ENCODE results near the gene ANKRD65.
"Not testable (repeated sequence)": the region's sequence is repeated elsewhere in the genome, so short reads cannot be mapped to it uniquely, and the experiment has no call there.

Gene ANKRD65

GRCh38 chr1:1397839-1398523, 23.1 kb downstream of the ANKRD65 start:
- DNase-seq (ENCODE audit: low read depth in 1 of 2, low spot score in 1 of 2): no peak

GRCh38 chr1:1395166-1395565, 25.9 kb downstream of the ANKRD65 start:
- DNase-seq (ENCODE audit: low read depth in 1 of 2, low spot score in 1 of 2): no peak

GRCh38 chr1:1394116-1394515, 27.0 kb downstream of the ANKRD65 start:
- no peak for DNase-seq (ENCODE audit: low read depth in 1 of 2, low spot score in 1 of 2)

- DNase-seq (ENCODE audit: low read depth in 1 of 2, low spot score in 1 of 2): no peak
These were observed 27.6 kb downstream of the ANKRD65 start for GRCh38 chr1:1393428-1393827.

GRCh38 chr1:1393014-1393413, 28.1 kb downstream of the ANKRD65 start:
- no peak for DNase-seq (ENCODE audit: low read depth in 1 of 2, low spot score in 1 of 2)

GRCh38 chr1:1391225-1391624, 29.9 kb downstream of the ANKRD65 start:
- DNase-seq (ENCODE audit: low read depth in 1 of 2, low spot score in 1 of 2): no peak

- DNase-seq (ENCODE audit: low read depth in 1 of 2, low spot score in 1 of 2): no peak
These were observed 30.4 kb downstream of the ANKRD65 start for GRCh38 chr1:1390675-1391074.

- no peak for DNase-seq (ENCODE audit: low read depth in 1 of 2, low spot score in 1 of 2)
These were observed 33.0 kb downstream of the ANKRD65 start for GRCh38 chr1:1388078-1388472.

- DNase-seq (ENCODE audit: low read depth in 1 of 2, low spot score in 1 of 2): no peak
These were observed 33.7 kb downstream of the ANKRD65 start for GRCh38 chr1:1387098-1388077.

GRCh38 chr1:1385931-1386330, 35.1 kb downstream of the ANKRD65 start:
- no peak for DNase-seq (ENCODE audit: low read depth in 1 of 2, low spot score in 1 of 2)

GRCh38 chr1:1385339-1385738, 35.7 kb downstream of the ANKRD65 start:
- DNase-seq (ENCODE audit: low read depth in 1 of 2, low spot score in 1 of 2): not testable (repeated sequence)

GRCh38 chr1:1381294-1381693, 39.8 kb downstream of the ANKRD65 start:
- DNase-seq (ENCODE audit: low read depth in 1 of 2, low spot score in 1 of 2): no peak

GRCh38 chr1:1380860-1381259, 40.2 kb downstream of the ANKRD65 start:
- no peak for DNase-seq (ENCODE audit: low read depth in 1 of 2, low spot score in 1 of 2)

GRCh38 chr1:1377540-1378205, 43.4 kb downstream of the ANKRD65 start:
- DNase-seq (ENCODE audit: low read depth in 1 of 2, low spot score in 1 of 2): no peak

GRCh38 chr1:1376551-1377226, 44.4 kb downstream of the ANKRD65 start:
- DNase-seq (ENCODE audit: low read depth in 1 of 2, low spot score in 1 of 2): no peak

GRCh38 chr1:1374929-1375662, 46.0 kb downstream of the ANKRD65 start, which contains the start of gene AURKAIP1:
AURKAIP1 (minus strand) TSS chr1:1375207; CDS start chr1:1374756, 451 bp downstream.
- peak; percentile 87 to 88 for DNase-seq (ENCODE audit: low read depth in 1 of 2, low spot score in 1 of 2)

- no peak for DNase-seq (ENCODE audit: low read depth in 1 of 2, low spot score in 1 of 2)
These were observed 46.5 kb downstream of the ANKRD65 start for GRCh38 chr1:1374589-1374928.

- DNase-seq (ENCODE audit: low read depth in 1 of 2, low spot score in 1 of 2): no peak
These were observed 47.1 kb downstream of the ANKRD65 start for GRCh38 chr1:1373815-1374588.

GRCh38 chr1:1373051-1373814, 47.8 kb downstream of the ANKRD65 start:
- DNase-seq (ENCODE audit: low read depth in 1 of 2, low spot score in 1 of 2): no peak

Data from stimulated activated CD4-positive, alpha-beta T cell treated with anti-CD3 and anti-CD28 coated beads, Interleukin-15, amount 100 ng/mL, for 1 hour (primary cell).